ENCODE data around the gene ZNF544. TPM values are rescaled to one million over a fixed set of nuclear protein-coding genes. Genes with fewer than 3 reads are reported as not detected.

The ZNF544 gene
- total RNA-seq, 1 donor from 2014 or later: 20.1 TPM

DNA sequence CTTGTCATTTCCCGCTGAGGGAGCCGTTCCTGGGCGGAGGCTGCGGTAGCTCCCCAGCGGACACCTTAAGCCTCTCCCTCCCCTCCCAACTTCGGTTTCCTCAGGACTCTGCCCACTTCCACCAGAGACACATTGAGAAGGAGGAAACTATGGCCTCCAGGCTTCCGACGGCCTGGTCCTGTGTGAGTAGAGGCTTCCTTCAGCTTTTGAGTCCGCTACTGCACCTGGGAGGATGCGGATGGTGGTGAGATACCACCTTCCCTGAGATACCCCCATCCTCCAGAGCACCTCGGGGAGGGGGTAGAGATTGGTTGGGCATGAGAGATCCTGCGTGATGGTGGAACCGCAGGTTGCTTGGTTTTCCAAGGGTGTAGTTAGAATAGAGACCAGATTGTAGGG lies 44.9 kb upstream of the ZNF544 start:
- TF ChIP-seq, protein P1, sequence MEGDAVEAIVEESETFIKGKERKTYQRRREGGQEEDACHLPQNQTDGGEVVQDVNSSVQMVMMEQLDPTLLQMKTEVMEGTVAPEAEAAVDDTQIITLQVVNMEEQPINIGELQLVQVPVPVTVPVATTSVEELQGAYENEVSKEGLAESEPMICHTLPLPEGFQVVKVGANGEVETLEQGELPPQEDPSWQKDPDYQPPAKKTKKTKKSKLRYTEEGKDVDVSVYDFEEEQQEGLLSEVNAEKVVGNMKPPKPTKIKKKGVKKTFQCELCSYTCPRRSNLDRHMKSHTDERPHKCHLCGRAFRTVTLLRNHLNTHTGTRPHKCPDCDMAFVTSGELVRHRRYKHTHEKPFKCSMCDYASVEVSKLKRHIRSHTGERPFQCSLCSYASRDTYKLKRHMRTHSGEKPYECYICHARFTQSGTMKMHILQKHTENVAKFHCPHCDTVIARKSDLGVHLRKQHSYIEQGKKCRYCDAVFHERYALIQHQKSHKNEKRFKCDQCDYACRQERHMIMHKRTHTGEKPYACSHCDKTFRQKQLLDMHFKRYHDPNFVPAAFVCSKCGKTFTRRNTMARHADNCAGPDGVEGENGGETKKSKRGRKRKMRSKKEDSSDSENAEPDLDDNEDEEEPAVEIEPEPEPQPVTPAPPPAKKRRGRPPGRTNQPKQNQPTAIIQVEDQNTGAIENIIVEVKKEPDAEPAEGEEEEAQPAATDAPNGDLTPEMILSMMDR (IDR thresholded peaks at IDR 0.05): no peak
- TF ChIP-seq POLR2AphosphoS5 (IDR thresholded peaks at IDR 0.05; ENCODE audit: insufficient read depth in 1 of 2, low read depth in 1 of 2): no peak
- peak overlapping the region; percentile 77 to 97 for H3K4me3 ChIP-seq
- H3K27me3 ChIP-seq: no peaks in the 10 kb centered on the region
- H3K9me3 ChIP-seq: peaks cover 81% of the 10 kb centered on the region
- intact Hi-C loops (cut with DNase I): no loop called here
- DNase-seq (ENCODE audit: extremely low spot score in 2 of 2): no peak
- peak overlapping the region; percentile 89 for H3K27ac ChIP-seq
- peaks cover 15% of the 10 kb centered on the region for H3K4me1 ChIP-seq
- peaks cover 6 to 73% of the 10 kb centered on the region in 2 donors for H3K36me3 ChIP-seq

DNA sequence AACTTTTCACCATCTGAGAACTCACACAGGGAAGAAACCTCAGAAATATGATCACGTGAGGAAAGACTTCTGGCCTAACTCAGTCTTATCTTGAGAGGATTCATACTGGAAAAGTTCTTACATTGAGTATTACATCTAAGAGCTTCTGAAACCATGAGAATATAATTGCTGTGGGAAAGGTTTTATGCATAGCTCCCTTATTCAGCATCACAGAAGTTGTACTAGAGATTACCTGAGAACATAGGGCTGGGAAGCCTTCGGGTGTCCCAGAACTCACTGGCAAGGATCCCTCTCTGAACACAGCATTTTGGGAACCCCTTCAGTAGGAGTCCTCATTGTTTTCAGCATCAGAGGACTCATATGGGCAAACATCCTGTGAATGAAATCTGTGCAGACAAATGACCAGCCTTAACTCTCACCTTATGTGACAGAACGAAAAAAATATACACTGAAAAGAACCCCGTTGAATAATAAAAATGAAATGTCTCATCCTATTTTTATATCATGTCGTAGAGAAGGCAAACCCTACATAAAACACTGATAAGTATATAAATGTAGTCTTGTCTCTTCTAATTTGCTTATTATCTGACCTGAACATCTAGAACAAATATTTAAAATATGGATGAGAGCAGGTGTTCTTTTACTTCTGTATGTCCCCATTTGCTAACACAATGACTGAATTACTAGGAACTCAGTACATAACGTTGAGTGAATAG lies 31.7 kb upstream of the ZNF544 start:
- intact Hi-C loops (cut with DNase I): no loop called here
- Histone ChIP-seq H3K4me3 (no peak overlapping the region), H3K27me3 (no peaks in the 10 kb centered on the region), H3K4me1 (no peaks in the 10 kb centered on the region), H3K27ac (no peak overlapping the region), H3K9me3 (peaks cover 95% of the 10 kb centered on the region), H3K36me3 (peaks cover 4 to 100% of the 10 kb centered on the region in 2 donors)
- no peak for TF ChIP-seq POLR2AphosphoS5 (IDR thresholded peaks at IDR 0.05; ENCODE audit: insufficient read depth in 1 of 2, low read depth in 1 of 2)
- TF ChIP-seq POLR2A (IDR thresholded peaks at IDR 0.05): no peak
- TF ChIP-seq, protein P1 (IDR thresholded peaks at IDR 0.05): no peak
- no peak for DNase-seq (ENCODE audit: extremely low spot score in 2 of 2)

DNA sequence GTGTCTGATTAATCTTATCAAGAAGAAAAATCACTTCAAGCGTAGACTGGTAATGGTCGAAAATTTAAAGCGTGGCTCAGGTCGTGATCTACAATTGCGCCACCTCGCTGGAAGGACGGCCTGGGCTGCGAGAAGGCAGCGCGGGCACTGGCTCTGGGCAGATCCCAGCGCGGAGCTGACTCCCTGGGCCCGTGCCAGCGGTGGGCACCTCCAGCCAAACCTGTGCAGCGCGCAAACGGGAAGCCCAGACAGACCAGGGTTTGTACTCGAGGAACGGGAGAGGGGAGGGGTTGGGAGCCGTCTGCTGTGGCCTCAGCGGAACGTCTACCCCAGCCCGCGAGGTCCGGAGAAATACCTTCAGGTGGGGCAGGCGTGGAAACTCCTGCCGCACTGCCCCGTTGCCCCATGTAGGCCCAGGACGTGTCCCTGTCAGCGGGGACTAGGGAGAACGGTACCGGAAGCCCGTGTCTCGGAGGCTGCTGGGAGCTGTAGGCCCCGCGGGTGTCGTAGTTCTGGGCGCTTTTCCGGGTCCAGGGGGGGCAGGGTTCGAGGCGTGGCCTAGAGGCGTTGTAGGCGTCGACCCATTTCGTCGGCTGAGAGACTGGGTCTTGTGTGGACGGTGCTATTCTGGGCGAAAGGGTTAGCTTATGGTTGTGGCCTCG lies 24.8 kb upstream of the ZNF544 start:
- intact Hi-C loops (cut with DNase I): no loop called here
- Histone ChIP-seq H3K9me3 (peaks cover 99% of the 10 kb centered on the region), H3K4me3 (no peak overlapping the region), H3K36me3 (peaks cover 23 to 84% of the 10 kb centered on the region in 2 donors), H3K27me3 (no peaks in the 10 kb centered on the region), H3K4me1 (no peaks in the 10 kb centered on the region), H3K27ac (no peak overlapping the region)
- TF ChIP-seq POLR2A (IDR thresholded peaks at IDR 0.05): no peak
- TF ChIP-seq, protein P1 (IDR thresholded peaks at IDR 0.05): no peak
- TF ChIP-seq POLR2AphosphoS5 (IDR thresholded peaks at IDR 0.05; ENCODE audit: insufficient read depth in 1 of 2, low read depth in 1 of 2): no peak
- no peak for DNase-seq (ENCODE audit: extremely low spot score in 2 of 2)

DNA sequence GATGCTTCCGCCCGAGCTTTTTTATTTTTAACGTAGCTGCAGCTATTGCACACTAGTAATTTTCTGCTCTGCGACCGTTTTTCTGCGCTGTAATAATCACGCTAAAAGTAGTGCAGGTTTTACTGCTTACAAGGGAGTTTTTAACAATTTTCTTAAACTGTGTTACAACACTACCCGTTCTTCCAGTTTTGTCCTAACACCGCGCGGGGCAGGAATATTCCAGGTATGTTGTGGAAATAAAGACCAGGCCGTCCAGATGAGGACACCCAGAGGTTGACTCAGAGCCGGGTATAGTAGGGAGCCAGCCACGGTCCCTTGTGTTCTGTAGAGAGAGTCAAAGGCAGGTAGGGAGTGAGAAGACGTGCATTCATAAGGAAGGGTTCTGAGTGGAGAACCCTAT lies 24.1 kb upstream of the ZNF544 start:
- Histone ChIP-seq H3K27ac (no peak overlapping the region), H3K4me3 (no peak overlapping the region), H3K4me1 (no peaks in the 10 kb centered on the region), H3K27me3 (no peaks in the 10 kb centered on the region), H3K9me3 (peaks cover 99% of the 10 kb centered on the region), H3K36me3 (peaks cover 27 to 84% of the 10 kb centered on the region in 2 donors)
- intact Hi-C loops (cut with DNase I): no loop called here
- no peak for DNase-seq (ENCODE audit: extremely low spot score in 2 of 2)
- TF ChIP-seq POLR2AphosphoS5 (IDR thresholded peaks at IDR 0.05; ENCODE audit: insufficient read depth in 1 of 2, low read depth in 1 of 2) (no peak), POLR2A (IDR thresholded peaks at IDR 0.05) (no peak)
- TF ChIP-seq, protein P1 (IDR thresholded peaks at IDR 0.05): no peak

DNA sequence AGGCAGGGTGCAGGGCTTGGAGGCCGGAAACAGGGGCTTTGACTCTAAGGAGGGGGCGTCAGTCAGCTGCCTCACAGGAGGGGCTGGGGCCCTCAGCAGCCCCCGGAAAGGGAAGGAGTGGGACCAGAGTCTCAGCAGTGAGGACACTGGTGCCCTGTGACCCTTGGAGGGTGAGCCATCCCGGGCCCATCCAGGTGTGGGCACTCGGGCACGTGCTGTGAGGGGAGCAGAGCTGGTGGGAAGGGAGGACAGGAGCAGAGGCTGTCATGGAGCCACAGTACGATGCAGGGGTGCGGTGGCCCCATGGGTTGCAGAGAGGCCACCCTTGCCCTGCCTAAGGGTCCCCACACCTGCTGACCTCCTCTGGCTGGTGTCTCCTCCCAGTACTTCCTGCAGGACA lies 19.1 kb upstream of the ZNF544 start:
- peaks cover 100% of the 10 kb centered on the region for H3K9me3 ChIP-seq
- no peaks in the 10 kb centered on the region for H3K4me1 ChIP-seq
- H3K27me3 ChIP-seq: no peaks in the 10 kb centered on the region
- peaks cover 45 to 85% of the 10 kb centered on the region in 2 donors for H3K36me3 ChIP-seq
- TF ChIP-seq, protein P1 (IDR thresholded peaks at IDR 0.05): no peak
- no peak for TF ChIP-seq POLR2A (IDR thresholded peaks at IDR 0.05)
- intact Hi-C loops (cut with DNase I): no loop called here
- no peak overlapping the region for H3K27ac ChIP-seq
- no peak for DNase-seq (ENCODE audit: extremely low spot score in 2 of 2)
- no peak overlapping the region for H3K4me3 ChIP-seq
